Purkinje cell (primary cell): ENCODE measurements around the gene TRAPPC11. TPM values are rescaled to one million over a fixed set of nuclear protein-coding genes. Genes with fewer than 3 reads are reported as not detected.

Experiments
- polyA plus RNA-seq: library from polyadenylated mRNA; unstranded; fragments of >200 nt; fragmentation: Nextera tagmentation; gene quantifications from 2 replicates; pipeline ENCODE4 v1.2.1, GENCODE V29; 2014

TRAPPC11 gene
- polyA plus RNA-seq, result 26.8 and 27.0 TPM in 2 replicates

GRCh38 chr4:183659029-183659871 lies at the start of gene TRAPPC11, which contains the start of gene RWDD4:
Gene TRAPPC11, plus strand, starts transcription at chr4:183659293. Its CDS starts 4,575 bp downstream, at chr4:183663868.
Gene RWDD4, minus strand, starts transcription at chr4:183659185. Its CDS starts 233 bp downstream, at chr4:183658952.

Other genes starting within 250 kb of the TRAPPC11 start
- 11.0 and 12.1 TPM in 2 replicates for gene CDKN2AIP, start 214.7 kb upstream of the TRAPPC11 start, polyA plus RNA-seq
- gene ING2, start 154.2 kb upstream of the TRAPPC11 start, polyA plus RNA-seq, result 10.5 and 10.9 TPM in 2 replicates
- 12.2 and 14.8 TPM in 2 replicates for gene RWDD4, start 108 bp upstream of the TRAPPC11 start, polyA plus RNA-seq
- 20.7 and 22.7 TPM in 2 replicates for gene STOX2, start 246.0 kb downstream of the TRAPPC11 start, polyA plus RNA-seq